KMS-11 (cell line): Measurements from ENCODE around the gene TPSG1.
"Not testable (repeated sequence)": the region's sequence is repeated elsewhere in the genome, so short reads cannot be mapped to it uniquely, and the experiment has no call there.

ENCODE experiments used
- H2AFZ ChIP-seq: fragments of 200-600 bp; sonication (generic); 2 replicates; pipeline ENCODE4 v1.6.1; 2016; ENCODE audit warnings: antibody characterized with exemption, mixed run types, low read depth
- H3K27ac ChIP-seq: fragments of 200-600 bp; sonication (generic); 2 replicates; pipeline ENCODE4 v1.6.1; 2016; ENCODE audit warnings: mild to moderate bottlenecking, mixed run types
- H3K27me3 ChIP-seq: fragments of 200-600 bp; sonication (generic); 2 replicates; pipeline ENCODE4 v1.6.1; 2017; ENCODE audit warnings: mild to moderate bottlenecking, low read depth, mixed run types, moderate library complexity; ENCODE audit not compliant: insufficient read depth
- H3K36me3 ChIP-seq: fragments of 200-600 bp; sonication (generic); 2 replicates; pipeline ENCODE4 v1.6.1; 2017; ENCODE audit warnings: mild to moderate bottlenecking, mixed run types; ENCODE audit not compliant: insufficient read depth
- H3K4me1 ChIP-seq: fragments of 200-600 bp; sonication (generic); 2 replicates; pipeline ENCODE4 v1.6.1; 2016; ENCODE audit warnings: mild to moderate bottlenecking, low read depth, mixed run types; ENCODE audit not compliant: poor library complexity, severe bottlenecking
- H3K4me2 ChIP-seq: fragments of 200-600 bp; sonication (generic); 2 replicates; pipeline ENCODE4 v1.7.0; 2016; ENCODE audit warnings: mild to moderate bottlenecking, mixed run types
- H3K4me3 ChIP-seq: fragments of 200-600 bp; sonication (generic); IDR thresholded peaks from 2 replicates; pipeline ENCODE4 v1.6.1; 2017; ENCODE audit warnings: low read depth, low read length, mixed read lengths; ENCODE audit not compliant: insufficient read depth
- H3K79me2 ChIP-seq: fragments of 200-600 bp; sonication (generic); 2 replicates; pipeline ENCODE4 v1.6.1; 2016; ENCODE audit warnings: low read depth, mixed run types; ENCODE audit not compliant: insufficient read depth
- H3K9ac ChIP-seq: fragments of 200-600 bp; sonication (generic); 2 replicates; pipeline ENCODE4 v1.6.1; 2016; ENCODE audit warnings: mild to moderate bottlenecking, mixed run types
- H4K20me1 ChIP-seq: fragments of 200-600 bp; sonication (generic); 2 replicates; pipeline ENCODE4 v1.6.1; 2016; ENCODE audit warnings: mild to moderate bottlenecking, mixed run types; ENCODE audit not compliant: insufficient read depth
- TF ChIP-seq, protein P1 (sequence below): fragments of 200-600 bp; sonication (generic); conservative IDR thresholded peaks from 2 replicates; pipeline ENCODE4 v1.6.1; 2017; ENCODE audit warnings: low read depth, mild to moderate bottlenecking, antibody characterized with exemption, low read length, moderate library complexity, mixed read lengths

Gene TPSG1

DNA sequence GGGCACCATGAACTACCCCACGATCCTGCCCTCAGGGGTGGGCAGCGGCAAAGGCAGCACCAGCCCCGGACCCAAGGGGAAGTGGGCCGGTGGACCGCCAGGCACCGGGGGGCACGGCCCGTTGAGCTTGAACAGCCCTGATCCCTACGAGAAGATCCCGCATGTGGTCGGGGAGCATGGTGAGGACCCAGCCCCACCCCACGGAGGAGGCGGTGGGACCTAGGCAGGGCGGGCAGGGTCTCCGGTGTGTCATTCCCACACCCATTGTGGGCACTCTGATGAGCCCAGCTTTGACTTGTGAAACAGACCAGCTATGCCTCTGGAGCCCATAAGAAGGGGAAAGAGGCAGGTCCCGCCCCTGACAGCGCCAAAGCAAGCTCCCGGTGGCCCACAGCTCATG lies 22.8 kb downstream of the TPSG1 start:
- Histone ChIP-seq H3K4me1 (no peaks in the 10 kb centered on the region), H3K79me2 (no peaks in the 10 kb centered on the region), H4K20me1 (no peaks in the 10 kb centered on the region), H2AFZ (no peak overlapping the region), H3K9ac (no peak overlapping the region), H3K27me3 (peaks cover 78% of the 10 kb centered on the region), H3K27ac (no peak overlapping the region), H3K4me3 (no peak overlapping the region), H3K4me2 (no peak overlapping the region), H3K36me3 (no peaks in the 10 kb centered on the region)
- TF ChIP-seq, protein P1, sequence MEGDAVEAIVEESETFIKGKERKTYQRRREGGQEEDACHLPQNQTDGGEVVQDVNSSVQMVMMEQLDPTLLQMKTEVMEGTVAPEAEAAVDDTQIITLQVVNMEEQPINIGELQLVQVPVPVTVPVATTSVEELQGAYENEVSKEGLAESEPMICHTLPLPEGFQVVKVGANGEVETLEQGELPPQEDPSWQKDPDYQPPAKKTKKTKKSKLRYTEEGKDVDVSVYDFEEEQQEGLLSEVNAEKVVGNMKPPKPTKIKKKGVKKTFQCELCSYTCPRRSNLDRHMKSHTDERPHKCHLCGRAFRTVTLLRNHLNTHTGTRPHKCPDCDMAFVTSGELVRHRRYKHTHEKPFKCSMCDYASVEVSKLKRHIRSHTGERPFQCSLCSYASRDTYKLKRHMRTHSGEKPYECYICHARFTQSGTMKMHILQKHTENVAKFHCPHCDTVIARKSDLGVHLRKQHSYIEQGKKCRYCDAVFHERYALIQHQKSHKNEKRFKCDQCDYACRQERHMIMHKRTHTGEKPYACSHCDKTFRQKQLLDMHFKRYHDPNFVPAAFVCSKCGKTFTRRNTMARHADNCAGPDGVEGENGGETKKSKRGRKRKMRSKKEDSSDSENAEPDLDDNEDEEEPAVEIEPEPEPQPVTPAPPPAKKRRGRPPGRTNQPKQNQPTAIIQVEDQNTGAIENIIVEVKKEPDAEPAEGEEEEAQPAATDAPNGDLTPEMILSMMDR: no peak

DNA sequence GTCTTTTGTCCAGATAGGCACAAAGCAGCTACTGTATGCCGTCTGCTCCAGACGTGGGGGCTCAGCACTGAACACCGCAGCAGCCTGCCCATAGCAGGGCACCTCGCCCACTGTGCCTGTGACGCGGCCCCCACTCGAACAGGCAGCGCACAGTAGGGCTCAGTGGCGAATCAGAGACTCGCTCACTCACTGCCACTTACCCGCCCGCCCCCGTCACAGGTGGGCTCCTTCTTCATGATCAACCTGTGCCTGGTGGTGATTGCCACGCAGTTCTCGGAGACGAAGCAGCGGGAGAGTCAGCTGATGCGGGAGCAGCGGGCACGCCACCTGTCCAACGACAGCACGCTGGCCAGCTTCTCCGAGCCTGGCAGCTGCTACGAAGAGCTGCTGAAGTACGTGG lies 23.6 kb downstream of the TPSG1 start:
- H3K27me3 ChIP-seq: peaks cover 79% of the 10 kb centered on the region

DNA sequence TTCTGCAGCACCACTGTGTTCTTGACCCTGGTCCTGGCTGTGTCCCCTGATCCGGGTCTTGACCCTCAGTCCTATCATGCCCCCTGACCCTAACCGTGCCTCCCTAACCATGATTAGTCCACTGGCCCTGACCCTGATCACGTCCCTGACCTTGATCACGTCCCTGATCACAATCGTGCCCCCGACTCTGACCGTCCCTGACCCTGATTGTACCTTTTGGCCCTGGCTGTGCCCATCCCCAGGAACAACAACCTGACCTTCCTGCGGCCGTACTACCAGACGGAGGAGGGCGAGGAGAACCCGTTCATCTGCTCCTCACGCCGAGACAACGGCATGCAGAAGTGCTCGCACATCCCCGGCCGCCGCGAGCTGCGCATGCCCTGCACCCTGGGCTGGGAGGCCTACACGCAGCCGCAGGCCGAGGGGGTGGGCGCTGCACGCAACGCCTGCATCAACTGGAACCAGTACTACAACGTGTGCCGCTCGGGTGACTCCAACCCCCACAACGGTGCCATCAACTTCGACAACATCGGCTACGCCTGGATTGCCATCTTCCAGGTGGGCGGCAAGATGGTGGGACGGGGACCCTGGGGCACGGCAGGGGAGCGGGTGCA lies 24.9 kb downstream of the TPSG1 start:
- Histone ChIP-seq H3K27ac (no peak overlapping the region), H3K4me2 (no peak overlapping the region), H3K9ac (no peak overlapping the region), H3K79me2 (no peaks in the 10 kb centered on the region), H4K20me1 (no peaks in the 10 kb centered on the region), H3K36me3 (no peaks in the 10 kb centered on the region), H2AFZ (no peak overlapping the region), H3K27me3 (peaks cover 77% of the 10 kb centered on the region), H3K4me1 (no peaks in the 10 kb centered on the region), H3K4me3 (no peak overlapping the region)
- TF ChIP-seq, protein P1: no peak

More for the DNA sequence above, 23.6 kb downstream of the TPSG1 start:
- Histone ChIP-seq H2AFZ (no peak overlapping the region), H3K9ac (no peak overlapping the region), H3K79me2 (no peaks in the 10 kb centered on the region), H4K20me1 (no peaks in the 10 kb centered on the region), H3K4me1 (no peaks in the 10 kb centered on the region), H3K27ac (no peak overlapping the region), H3K4me2 (no peak overlapping the region), H3K36me3 (no peaks in the 10 kb centered on the region), H3K4me3 (no peak overlapping the region)
- TF ChIP-seq, protein P1: no peak

DNA sequence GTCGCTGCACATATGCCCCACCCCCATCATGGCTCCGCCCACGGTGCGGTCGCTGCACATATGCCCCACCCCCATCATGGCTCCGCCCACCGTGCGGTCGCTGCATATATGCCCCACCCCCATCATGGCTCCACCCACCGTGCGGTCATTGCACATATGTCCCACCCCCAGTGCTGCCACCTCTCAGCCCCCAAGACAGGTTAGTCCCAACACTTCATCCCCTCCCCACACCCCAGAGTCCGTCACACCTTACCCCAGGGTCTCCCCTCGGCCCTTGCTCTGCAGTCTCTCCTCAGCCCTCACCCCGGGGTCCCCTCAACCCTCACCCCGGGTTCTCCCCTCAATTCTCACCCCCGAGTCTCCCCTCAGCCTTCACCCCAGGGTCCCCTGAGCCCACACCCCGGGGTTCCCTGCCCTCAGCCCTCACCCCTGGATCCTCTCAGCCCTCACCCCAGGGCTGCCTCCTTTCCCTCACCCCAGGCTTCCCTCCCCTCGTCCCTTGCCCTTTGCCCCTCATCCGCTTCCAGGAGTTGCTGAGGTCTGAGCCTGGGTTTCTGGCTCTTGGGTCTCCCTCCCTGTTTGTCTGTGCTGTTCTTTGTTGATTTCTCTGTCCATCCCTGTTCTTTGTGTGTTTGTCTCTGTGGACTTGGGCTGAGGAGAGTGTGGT lies 25.6 kb downstream of the TPSG1 start:
- no peak overlapping the region for H3K9ac ChIP-seq

DNA sequence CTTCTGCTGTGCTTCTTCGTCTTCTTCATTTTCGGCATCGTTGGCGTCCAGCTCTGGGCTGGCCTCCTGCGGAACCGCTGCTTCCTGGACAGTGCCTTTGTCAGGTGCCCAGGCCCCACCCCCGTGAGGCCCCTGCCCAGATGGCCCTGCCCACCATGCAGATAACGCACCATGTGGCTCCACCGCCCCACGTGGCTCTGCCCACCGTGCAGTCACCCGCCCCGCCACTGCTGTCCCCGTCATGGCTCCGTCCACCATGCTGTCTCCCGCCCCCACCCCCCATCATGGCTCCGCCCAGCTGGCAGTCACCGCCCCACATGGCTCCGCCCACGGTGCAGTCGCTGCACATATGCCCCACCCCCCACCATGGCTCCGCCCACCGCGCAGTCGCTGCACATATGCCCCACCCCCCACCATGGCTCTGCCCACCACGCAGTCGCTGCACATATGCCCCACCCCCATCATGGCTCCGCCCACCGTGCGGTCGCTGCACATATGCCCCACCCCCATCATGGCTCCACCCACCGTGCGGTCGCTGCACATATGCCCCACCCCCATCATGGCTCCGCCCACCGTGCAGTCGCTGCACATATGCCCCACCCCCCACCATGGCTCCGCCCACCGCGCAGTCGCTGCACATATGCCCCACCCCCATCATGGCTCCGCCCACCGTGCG lies 26.3 kb downstream of the TPSG1 start:
- H3K9ac ChIP-seq, H4K20me1 ChIP-seq, H3K79me2 ChIP-seq, H3K4me1 ChIP-seq, H3K4me2 ChIP-seq, H3K36me3 ChIP-seq, H3K27ac ChIP-seq, H2AFZ ChIP-seq, H3K4me3 ChIP-seq: not testable (repeated sequence)
- peaks cover 79% of the 10 kb centered on the region for H3K27me3 ChIP-seq

More for the DNA sequence above, 25.6 kb downstream of the TPSG1 start:
- no peaks in the 10 kb centered on the region for H4K20me1 ChIP-seq
- no peak overlapping the region for H3K4me3 ChIP-seq
- no peak overlapping the region for H3K4me2 ChIP-seq
- no peaks in the 10 kb centered on the region for H3K4me1 ChIP-seq
- peaks cover 79% of the 10 kb centered on the region for H3K27me3 ChIP-seq
- TF ChIP-seq, protein P1: no peak
- H2AFZ ChIP-seq: no peak overlapping the region
- no peaks in the 10 kb centered on the region for H3K36me3 ChIP-seq
- H3K27ac ChIP-seq: no peak overlapping the region
- no peaks in the 10 kb centered on the region for H3K79me2 ChIP-seq
